ENCODE data around the gene PRKAG2.

Gene PRKAG2

DNA sequence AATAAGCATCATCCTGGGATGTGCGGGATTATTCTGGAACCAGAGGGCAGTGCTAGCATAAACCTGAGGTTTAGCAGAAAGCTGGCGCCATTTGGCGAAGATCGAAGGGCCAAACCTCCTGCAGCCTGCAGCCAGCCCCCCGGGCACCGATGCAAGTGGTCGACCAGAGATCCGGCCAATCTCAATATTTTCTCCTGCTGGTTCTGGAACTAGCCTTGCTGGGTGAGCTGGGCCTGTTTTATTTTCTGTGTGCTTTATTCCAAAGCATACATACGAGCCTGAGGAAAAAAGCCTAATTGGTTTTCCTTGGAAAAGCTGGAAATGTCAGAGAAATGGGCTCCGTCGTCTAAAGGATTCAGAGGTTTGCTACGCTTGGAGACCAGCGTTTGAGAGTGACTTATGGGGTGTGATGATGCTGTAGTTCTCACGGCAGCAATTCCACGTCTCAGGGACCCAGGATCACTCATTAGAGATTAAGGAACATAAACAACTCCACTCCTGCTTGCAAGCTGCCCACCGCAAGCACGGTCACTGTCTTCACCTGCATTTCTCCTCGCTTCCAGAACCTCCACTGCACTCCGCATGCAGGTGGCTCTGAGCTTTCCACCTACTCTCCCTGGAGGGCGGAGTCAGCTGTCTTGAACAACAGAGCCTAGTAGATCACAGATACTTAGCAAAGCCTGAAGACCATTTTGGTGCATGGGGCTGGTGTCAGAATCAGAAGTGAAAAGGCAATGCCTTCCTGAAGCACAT, 60.2 kb downstream of the PRKAG2 start:
- DNase-seq = no peak

DNA sequence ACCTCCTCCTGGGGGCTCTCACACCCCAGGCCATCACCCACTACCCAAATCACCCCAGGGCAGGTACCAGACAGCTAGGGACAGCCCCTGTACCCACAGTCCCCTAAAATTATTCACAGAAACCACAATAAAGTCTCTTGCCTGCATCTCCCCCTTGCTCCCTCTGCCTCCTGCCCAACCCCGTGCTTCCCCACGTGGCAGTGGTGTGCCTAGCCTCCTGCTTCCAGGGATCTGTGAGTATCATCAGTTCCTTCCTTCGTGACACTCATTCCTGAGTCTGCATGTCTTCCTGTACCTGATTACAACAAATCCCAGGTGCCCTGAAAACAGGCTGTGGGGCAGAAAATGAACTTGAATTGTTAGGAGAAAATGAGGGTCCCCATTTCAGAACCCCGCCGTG, 61.5 kb downstream of the PRKAG2 start:
- DNase-seq = no peak

DNA sequence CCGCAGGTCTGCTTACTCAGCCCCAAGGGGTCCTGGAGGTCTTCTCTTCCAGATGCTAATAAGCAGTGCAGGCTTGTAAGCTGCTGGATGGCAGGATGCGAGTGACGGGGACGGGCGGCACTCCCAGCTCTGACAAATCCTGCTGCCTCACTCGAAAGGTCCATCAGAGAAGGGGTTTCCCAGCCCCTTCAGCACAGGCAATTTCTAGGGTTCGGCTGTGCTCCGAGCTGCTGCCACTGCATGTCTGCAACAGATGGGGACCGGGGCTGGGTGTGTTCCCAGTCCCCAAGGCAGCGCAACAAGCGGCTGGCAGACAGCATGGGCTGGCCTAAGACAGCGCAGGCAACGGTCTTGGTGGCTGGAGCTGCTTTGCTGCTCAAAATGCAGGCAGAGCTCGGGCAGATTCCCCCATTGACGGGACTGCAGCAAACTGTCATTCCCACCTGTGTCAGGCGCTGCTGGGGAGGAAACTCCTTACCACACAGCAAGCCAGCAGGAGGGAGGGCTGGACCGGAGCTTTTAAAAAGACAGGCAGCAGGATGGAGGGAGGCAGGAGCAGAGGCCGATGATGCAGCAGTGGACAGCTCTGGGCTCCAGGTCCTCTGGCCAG, 62.4 kb downstream of the PRKAG2 start:
- no peak for DNase-seq

DNA sequence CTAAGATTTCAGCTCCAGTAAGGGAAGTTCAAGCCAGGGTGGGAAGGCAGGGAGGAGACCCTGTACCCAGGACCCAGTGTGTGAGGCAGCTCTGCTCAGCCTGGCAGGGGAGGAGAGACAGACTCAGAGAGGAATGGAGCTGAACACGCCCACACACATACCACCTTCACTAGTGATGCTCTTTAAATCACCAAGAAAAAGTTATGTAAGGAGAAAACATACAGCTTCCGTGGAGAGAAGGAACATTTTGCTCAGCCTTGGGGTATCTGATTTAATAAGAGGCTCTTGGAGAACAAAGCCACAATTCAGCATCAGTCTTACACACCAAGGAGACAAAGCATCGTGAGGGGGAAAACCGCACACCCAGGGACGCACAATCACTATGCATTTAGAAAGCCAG, 62.9 kb downstream of the PRKAG2 start:
- no peak for DNase-seq

DNA sequence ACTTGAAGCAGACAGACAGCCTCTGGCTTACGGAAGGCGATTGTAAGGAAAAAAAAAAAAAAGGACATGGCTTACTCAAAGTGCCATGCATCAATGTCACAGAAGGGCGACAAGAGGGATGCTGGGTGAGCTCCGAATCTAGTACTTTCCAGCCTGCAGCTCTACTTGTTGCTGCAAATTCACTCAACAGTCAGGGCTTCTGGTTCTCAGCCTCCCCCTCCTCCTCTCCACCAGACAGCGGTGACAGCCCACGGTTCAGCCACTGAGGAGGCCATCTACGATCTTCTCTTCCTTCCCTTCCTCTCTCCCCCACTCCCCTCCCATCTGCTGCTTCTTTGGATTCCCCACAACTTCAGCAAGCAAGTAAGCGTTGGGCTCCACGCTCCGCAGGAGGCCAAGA, 63.5 kb downstream of the PRKAG2 start:
- no peak for DNase-seq

DNA sequence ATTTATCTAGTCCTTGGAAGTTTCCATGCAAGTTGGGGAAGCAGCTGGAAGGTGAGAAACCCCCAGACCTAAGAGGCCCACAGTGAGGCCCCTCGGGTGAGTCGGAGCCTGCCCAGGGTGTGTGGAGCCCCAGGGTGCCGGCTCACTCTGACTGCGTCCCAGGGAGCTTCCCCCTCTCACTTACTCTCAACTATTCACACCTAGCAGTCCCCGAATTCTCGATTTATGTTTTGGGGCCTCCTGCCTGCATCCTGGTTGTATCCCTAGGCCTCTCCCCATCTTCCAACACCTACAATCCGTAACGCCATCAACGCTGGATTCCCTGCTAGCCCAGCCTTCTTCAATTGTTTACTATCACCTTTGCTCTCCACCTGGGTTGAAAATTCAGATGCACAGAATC, 63.9 kb downstream of the PRKAG2 start:
- DNase-seq = no peak

DNA sequence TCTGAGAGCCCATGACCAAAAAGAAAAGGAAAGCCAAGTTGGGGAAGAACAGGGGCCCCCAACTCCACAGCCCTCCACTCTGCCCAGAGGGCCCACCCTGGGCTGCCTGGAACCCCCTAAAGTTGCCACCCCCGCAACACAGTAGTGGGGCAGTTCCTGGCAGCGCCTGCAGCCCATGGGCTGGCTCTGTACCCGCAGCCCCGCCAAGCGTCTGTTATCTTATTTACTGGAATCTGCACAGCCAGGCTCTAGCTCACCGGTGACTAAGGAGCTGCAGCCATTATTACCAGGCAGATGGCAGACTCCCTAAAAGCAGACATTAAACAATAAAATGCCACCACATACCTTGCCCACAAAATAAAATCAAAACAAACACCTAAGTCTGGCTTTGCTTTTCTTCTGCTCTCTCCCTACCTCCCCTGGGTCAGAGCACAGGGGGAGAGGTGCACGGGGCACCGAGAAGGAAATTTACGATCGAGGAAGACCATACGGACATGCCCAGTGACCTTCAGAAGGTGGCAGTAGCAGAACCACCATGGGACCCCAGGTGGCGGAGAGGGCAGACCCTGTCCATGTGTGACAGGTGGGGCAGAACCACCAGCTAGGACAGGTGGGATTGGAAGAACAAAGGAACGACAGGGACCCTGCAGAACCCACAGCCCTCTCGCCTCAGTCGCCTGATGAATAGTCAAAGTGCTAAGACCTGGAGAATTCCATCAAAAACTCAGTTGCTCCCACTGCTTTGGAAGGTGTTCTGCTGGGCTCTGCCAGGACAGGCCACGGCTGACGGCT, 66.3 kb downstream of the PRKAG2 start:
- DNase-seq = no peak

DNA sequence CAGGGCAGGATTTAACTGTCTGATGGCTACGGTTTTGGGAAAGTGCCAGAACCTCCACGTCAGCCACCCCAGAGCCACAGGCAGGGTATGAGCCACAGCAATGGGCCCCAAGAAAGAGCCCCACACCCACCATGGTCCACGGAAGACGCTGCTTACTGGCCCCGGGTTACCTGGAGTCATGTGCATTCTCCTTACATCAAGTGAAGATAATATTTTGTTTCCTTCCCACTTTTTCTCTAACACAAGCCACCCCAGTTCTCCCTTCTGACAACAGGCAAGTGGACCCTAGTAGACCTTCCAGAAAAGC, 67.1 kb downstream of the PRKAG2 start:
- no peak for DNase-seq

DNA sequence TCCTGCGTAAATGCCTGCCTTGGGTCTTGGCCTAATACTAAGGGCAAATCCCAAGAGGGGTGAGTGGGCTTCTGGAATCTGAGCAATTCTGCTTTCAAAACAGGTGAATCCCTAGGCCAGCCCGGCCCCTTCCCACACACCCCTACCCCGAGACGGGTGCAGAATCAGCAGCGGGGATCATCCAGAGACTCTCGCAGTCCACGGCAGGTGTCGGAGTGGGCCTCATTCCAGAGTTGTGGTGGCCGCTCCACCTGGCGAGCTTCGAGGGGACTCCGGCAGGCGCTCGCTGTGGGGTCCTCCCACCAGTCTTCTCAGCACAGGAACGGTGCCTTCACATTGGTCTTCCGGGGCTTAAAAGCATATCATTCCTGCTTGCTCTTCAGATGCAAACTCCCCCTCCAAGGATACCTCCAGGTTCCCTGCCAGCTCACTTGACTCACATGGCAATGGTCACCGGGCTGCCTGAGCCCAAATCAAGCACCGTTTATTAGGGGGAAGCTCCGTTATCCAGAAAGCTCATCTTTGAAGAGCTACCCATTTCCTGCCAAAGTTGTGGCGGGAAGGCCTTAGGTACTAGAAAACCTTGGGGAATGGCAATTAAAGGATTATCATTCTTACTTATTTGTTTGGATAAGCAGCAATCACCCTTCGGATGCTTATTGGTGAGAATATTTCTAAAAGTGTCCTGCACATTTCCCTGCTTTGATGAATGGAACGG, 67.6 kb downstream of the PRKAG2 start:
- DNase-seq = no peak

DNA sequence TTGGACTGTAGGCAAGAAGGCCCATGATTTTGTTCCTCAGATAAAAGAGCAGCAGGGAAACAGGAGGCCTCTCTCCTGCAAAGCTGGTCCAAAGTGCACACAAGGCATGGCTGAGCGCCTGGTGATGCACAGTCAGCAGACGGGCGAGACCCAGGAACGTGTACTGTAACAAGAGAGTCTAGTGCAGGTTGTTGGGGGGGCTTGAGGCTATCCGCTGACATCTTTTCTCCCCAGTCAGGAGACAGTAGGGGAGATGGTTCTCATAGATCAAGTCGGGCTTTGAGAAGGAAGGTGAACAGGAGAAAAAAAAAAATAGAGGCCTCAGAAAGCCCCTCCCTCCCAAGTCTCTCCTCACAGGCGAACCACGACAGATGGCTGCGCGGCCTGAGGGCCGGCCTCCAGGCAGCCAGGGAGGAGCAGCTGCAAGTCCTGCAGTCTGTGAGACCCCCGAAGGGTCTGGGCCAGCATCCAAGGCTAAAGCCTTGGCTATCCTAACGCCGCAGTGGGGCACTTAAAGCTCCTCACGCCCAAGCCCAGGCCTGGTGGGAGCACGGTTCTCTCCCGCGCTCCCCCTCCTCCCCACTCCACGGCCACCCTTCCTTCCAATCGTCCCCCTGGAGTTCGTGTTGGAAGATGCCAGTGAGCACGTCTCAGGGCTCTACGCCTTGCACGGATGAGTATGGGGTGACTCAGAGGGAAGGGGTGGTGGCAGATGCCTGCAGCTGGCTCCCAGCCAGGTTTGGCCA, 68.3 kb downstream of the PRKAG2 start:
- DNase-seq = peak; percentile 24

DNA sequence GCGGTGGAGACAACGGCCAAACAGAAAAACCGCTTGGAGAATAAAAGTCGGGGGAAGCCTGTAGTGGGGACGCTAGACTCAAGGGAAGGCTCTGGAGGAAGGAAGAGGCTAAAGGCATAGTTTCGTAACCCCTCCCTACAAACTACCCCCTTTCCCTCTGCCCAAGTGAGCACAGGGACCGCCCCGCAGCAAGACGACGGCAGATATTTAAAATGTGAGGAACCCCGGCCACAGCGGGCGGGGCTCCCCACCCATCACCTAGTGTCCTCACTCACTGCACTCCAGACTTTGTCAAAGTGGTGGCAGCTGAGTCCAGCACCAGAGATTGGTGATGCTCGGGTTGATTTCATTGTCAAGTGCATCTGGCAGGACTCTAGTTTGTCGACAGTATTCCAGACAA, 69.1 kb downstream of the PRKAG2 start:
- no peak for DNase-seq

DNA sequence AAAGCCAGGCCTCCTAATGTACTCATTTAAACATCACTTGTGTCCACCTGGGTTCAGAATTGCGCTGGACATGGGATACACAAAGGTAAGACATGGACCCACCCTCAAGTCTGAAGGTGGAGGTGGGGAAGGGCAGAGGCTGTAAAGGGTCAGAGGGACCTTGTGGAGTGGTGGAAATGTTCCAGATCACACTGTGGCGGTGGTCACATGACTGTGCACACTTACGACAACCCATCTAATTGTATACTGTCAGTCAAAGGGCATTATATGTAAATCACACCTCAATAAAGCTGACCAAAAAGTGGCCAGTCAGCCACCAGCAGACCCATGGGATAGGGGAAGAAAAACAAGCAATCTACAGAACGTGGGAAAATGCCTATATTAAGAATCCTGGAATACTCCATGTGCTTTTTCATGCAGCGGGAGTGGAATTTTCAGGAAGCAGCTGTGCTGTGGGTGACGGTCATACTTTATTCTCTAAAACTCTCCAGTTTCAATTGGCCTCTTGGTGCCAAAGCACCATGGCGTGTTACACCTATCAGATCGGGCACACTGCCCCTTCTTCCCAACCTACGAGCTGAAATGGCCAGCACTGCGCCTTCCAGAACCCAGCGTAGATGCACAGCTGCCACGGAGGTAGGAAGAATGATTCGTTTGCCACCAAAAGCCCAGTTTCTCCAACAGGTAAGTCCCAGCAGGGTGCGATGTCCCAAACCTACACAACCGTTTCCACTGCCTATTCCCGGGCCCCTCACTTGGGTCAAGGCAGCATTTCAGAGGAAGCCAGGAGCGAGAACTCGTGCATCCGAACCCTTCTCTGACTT, 69.8 kb downstream of the PRKAG2 start:
- no peak for DNase-seq

DNA sequence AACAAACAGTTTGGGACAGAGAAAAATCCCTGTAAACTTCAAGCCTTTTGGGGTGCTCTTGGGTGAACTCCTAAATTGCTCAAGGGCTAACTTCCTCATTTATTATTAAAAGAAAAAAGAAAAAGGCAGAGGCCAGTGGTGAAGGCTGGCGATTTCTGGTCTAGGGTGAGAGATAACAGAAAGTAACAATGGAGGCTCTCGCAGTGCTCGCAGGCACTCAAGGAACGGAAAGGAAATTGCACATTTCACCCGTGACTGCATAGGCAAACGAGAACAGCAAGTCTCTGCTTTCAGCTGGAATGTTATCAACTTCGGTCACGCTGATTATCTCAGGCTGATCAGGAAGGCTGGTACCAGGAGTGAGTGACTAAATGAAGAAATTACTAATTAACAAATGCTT, 70.7 kb downstream of the PRKAG2 start:
- no peak for DNase-seq

DNA sequence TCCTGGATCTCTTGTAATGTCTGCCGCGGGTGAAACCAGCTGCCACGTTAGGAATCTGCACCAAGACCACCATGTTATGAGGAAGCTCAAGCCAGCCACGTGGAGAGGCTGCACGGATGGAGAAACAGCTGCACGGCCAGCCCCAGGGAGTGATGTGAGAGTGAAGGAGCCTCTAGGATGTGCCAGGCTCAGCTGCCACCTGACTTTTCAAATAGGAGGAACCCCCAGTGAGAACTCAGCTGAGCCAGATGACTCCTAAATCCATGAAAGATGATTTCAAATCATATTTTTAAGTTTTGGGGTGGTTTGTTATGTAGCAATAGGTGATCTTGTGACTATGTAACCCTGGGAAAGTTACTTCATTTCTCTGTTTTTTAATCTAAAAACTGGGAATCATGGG, 71.7 kb downstream of the PRKAG2 start:
- no peak for DNase-seq

DNA sequence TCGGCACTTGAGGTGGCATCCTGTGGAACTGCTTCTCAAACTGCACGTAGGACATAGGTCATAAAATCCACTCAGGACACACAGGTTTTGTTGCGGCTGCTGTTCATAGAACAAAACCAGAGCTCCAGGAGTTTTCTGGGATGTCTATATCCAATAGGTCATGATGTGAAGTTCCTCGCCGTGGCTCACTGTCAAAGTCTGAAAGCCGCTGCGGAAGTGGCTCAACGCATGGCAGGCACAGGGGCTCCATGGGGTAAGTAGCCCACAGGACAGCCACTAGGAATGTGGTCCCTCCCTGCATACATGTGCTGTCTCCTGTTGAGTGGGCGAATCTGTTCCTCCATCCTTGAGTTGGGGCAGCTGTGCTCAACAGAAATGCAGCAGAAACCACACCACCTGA, 72.2 kb downstream of the PRKAG2 start:
- DNase-seq = no peak

DNA sequence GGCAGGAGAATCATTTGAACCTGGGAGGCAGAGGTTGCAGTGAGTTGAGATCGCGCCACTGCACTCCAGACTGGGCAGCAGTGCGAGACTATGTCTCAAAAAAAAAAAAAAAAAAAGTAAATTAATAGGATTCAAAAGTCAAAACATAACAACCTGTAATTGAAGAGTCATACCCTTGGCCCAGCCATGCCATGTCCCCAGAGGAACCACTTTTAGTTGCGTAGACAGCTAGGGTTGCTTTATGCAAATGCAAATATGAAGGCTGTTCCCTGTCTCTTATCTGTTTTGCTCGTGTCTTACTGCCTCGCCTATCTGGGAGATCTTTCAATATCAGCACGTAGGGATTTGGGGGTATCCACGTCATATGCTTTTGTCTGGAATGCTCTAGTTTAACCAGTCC, 73.1 kb downstream of the PRKAG2 start:
- no peak for DNase-seq

DNA sequence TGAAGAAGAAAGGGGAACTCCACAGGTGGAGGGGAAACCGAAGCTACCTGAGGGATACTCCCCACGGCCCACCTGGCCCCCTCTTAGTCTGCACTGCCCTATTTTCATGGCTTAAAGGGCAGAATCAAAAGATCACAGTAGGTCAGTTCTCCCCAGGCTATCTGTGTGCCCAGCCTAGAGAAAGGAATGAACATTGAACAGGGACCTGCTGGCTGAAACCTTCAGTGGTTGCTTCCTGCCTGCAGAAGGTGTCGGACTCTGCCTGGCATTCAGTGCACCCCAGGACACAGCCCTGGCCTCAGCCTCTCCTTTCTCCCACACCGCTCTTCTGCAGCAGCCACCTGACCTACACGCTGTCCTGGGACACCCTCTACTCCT, 74.5 kb downstream of the PRKAG2 start:
- no peak for DNase-seq

DNA sequence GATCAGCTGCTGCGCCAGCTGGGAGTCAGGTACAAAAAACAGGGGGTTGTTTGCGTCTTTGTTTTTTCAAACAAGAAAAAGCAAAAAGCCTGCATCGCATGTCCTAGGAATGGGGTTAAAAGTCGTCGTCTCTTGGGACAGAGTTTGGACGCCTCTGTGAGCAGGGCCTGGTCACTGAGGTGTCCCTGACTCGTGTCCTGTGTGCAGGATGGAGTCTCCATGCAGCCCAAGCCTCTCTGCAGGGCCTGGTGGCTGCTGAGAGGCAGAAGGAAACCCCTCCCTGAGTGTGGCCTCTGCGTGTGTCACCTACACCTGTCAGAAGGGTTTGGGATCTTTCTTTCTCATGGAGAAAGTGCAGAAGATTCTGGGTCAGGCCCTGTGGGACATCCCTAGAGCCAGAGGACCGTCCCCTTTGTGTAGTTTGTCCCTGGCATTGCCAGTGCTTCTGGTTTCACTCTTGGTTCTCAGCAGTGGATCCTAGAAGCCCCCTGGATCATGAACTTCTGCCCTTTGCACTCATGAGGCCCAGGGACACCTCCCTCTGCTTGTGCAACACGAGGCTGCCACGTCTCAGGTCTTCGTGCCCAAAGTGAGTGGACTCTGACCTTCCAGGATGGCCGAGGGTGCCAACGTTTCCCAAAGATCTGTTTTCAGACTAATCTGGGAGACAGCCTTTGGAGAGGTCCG, 75.0 kb downstream of the PRKAG2 start:
- no peak for DNase-seq

DNA sequence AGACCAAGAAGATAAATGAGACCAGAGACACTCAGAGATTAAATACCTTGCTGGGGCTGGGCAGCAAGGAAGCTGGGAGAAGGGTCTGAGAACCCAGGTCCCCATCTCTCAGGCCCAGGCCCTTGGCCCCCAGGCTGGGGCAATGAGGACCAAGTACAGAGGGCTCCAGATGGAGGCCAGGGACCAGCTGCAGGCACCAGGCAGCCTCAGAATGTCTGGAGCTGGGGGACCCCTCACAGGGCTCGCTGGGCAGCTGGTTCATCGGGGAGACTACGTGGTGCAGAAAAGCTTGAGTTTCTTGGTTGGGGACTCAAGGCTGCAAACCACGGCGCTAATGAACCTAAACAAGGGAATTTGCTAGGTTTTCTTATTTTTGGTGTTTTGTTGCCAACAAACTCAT, 75.6 kb downstream of the PRKAG2 start:
- DNase-seq = no peak

DNA sequence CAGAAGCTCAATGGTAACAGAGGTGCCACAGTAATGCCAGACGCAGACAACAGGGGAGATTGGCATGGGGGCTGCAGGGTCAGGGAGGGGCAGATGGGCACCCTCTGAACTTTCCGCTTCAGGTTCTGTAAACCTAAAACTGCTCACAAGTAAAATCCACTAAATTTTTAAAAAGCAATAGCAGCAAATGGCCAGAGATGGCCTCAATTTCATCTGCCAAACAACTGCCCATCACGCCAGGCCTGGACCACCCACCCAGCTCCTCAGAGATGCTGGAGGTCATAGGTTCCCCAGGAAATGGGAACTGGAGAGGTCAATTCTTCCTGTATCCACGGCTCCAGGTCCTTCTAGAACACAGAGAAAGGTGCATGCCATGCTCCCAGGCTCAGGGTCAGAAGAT, 76.1 kb downstream of the PRKAG2 start:
- no peak for DNase-seq

DNA sequence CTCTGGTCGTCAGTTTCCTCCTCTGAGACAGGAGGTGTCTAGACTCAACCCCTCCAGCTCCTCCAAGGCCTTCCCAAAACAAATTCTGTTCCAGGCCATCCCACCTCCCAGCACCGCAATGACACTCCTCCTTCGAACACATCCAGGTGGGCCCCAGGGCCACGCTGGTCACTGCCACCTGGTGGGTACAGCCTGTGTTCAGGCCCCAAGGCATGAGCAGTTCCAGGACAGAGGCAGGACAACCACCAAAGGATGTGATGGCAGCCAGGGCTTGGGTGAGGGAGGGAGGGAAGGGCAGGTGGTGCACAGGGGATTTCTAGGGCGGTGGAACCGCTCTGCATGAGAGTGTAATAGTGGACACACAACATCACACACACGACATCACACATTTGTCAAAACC, 76.5 kb downstream of the PRKAG2 start:
- no peak for DNase-seq

Data from fibroblast of skin of scalp (primary cell).